HepG2 (cell line): ENCODE measurements around the gene ST6GALNAC6. TPM values are rescaled to one million over a fixed set of nuclear protein-coding genes. Genes with fewer than 3 reads are reported as not detected.
A peak's percentile ranks its signal among the peaks of the same experiment; 100 is the strongest.

Experiments
- ETV5 ChIP-seq: IDR thresholded peaks from 2 replicates; pipeline ENCODE4 v1.6.1; 2018; ENCODE audit warnings: missing biosample characterization, missing genetic modification reagents, inconsistent platforms, borderline replicate concordance
- KDM1A ChIP-seq: IDR thresholded peaks from 2 replicates; pipeline ENCODE4 v1.6.1; 2016; ENCODE audit warnings: missing compliant biosample characterization
- RARG ChIP-seq: sonication (generic); formaldehyde crosslinking; IDR thresholded peaks from 2 replicates; pipeline ENCODE4 v1.4.0; 2020; ENCODE audit warnings: low read depth, mild to moderate bottlenecking, missing genetic modification reagents
- SCMH1 ChIP-seq: sonication (generic); formaldehyde crosslinking; IDR thresholded peaks from 2 replicates; pipeline ENCODE4 v1.9.0; 2021; ENCODE audit warnings: missing genetic modification reagents, mild to moderate bottlenecking, borderline replicate concordance
- SPEN ChIP-seq: sonication (generic); formaldehyde crosslinking; IDR thresholded peaks from 2 replicates; pipeline ENCODE4 v1.5.1; 2020; ENCODE audit warnings: low read depth, mild to moderate bottlenecking, missing genetic modification reagents
- TEAD3 ChIP-seq: optimal IDR thresholded peaks from 2 replicates; pipeline ENCODE3; 2016; ENCODE audit warnings: borderline replicate concordance
- ZNF670 ChIP-seq: sonication (generic); formaldehyde crosslinking; IDR thresholded peaks from 2 replicates; pipeline ENCODE4 v1.8.0; 2022; ENCODE audit warnings: mild to moderate bottlenecking, missing genetic modification reagents, borderline replicate concordance
- ZNF747 ChIP-seq: sonication (generic); formaldehyde crosslinking; IDR thresholded peaks from 2 replicates; pipeline ENCODE4 v1.8.1; 2023; ENCODE audit warnings: missing genetic modification reagents, mild to moderate bottlenecking, borderline replicate concordance
- ZSCAN22 ChIP-seq: sonication (generic); formaldehyde crosslinking; IDR thresholded peaks from 2 replicates; pipeline ENCODE4 v1.4.0; 2020; ENCODE audit warnings: mild to moderate bottlenecking, missing genetic modification reagents
- polyA plus RNA-seq, 8 experiments: library from polyadenylated mRNA; depleted of rRNA in 3 of 8; stranded (reverse) in 7 of 8; unstranded in 1 of 8; fragments of >200 nt; fragmentation: Illumina TruSeq in 4 of 8; extraction: Trizol in 4 of 8; gene quantifications; 2 replicates each; pipeline versions ENCODE4 v1.2.1 to v1.2.3, GENCODE V29; 2011 to 2016; ENCODE audit warnings: low read depth in 4 of 8, missing spikeins in 1 of 8, mixed read lengths in 1 of 8; ENCODE audit not compliant: insufficient read depth in 1 of 8
- total RNA-seq, 5 experiments: library from RNA; depleted of rRNA; stranded (reverse); fragments of >200 nt; fragmentation: Illumina TruSeq; extraction: Trizol; gene quantifications; 2 replicates each; pipeline ENCODE4 v1.2.3, GENCODE V29; 2016; ENCODE audit warnings: low read depth in 1 of 5
- TF ChIP-seq, protein P1 (sequence below): sonication (generic); formaldehyde crosslinking; IDR thresholded peaks from 2 replicates; pipeline ENCODE4 v1.8.0; 2022; ENCODE audit warnings: mild to moderate bottlenecking, missing genetic modification reagents
- TF ChIP-seq, protein P2 (sequence below): IDR thresholded peaks from 2 replicates; pipeline ENCODE4 v1.6.1; 2016; ENCODE audit warnings: low read depth
- TF ChIP-seq, protein P3 (sequence below): sonication (generic); formaldehyde crosslinking; IDR thresholded peaks from 2 replicates; pipeline ENCODE4 v1.8.0; 2022; ENCODE audit warnings: mild to moderate bottlenecking, missing genetic modification reagents, borderline replicate concordance
- TF ChIP-seq, protein P4 (sequence below): sonication (generic); formaldehyde crosslinking; conservative IDR thresholded peaks from 2 replicates; pipeline ENCODE4 v1.4.0; 2020; ENCODE audit warnings: mild to moderate bottlenecking, missing genetic modification reagents, moderate library complexity
- TF ChIP-seq, protein P5 (sequence below): IDR thresholded peaks from 2 replicates; pipeline ENCODE4 v1.4.0; 2020; ENCODE audit warnings: mild to moderate bottlenecking, missing genetic modification reagents

ST6GALNAC6 gene
- total and polyA plus RNA-seq, 2 of the 13 experiments (the other 11 are each of a cell fraction or from before 2014, with no cell fraction given): 18.5 to 65.4 TPM

- TF ChIP-seq, protein P1, sequence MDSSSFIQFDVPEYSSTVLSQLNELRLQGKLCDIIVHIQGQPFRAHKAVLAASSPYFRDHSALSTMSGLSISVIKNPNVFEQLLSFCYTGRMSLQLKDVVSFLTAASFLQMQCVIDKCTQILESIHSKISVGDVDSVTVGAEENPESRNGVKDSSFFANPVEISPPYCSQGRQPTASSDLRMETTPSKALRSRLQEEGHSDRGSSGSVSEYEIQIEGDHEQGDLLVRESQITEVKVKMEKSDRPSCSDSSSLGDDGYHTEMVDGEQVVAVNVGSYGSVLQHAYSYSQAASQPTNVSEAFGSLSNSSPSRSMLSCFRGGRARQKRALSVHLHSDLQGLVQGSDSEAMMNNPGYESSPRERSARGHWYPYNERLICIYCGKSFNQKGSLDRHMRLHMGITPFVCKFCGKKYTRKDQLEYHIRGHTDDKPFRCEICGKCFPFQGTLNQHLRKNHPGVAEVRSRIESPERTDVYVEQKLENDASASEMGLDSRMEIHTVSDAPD: no peak
- TF ChIP-seq ETV5 (CRISPR knock-in tag) (0 out of 2 replicates have a peak, but pooled peaks have one; percentile 21), ZNF747 (CRISPR knock-in tag) (no peak), RARG (no peak), ZSCAN22 (CRISPR knock-in tag) (no peak), ZNF670 (CRISPR knock-in tag) (no peak), TEAD3 (CRISPR knock-in tag) (peak; percentile 17), SCMH1 (CRISPR knock-in tag) (no peak), KDM1A (CRISPR knock-in tag) (peak; percentile 23; the same call in 1 of the 2 replicates), SPEN (CRISPR knock-in tag) (peak; percentile 12; the same call in 1 of the 2 replicates)
- TF ChIP-seq, protein P2, sequence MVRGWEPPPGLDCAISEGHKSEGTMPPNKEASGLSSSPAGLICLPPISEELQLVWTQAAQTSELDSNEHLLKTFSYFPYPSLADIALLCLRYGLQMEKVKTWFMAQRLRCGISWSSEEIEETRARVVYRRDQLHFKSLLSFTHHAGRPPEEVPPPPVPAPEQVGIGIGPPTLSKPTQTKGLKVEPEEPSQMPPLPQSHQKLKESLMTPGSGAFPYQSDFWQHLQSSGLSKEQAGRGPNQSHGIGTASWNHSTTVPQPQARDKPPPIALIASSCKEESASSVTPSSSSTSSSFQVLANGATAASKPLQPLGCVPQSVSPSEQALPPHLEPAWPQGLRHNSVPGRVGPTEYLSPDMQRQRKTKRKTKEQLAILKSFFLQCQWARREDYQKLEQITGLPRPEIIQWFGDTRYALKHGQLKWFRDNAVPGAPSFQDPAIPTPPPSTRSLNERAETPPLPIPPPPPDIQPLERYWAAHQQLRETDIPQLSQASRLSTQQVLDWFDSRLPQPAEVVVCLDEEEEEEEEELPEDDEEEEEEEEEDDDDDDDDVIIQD (CRISPR knock-in tag): no peak
- TF ChIP-seq, protein P3, sequence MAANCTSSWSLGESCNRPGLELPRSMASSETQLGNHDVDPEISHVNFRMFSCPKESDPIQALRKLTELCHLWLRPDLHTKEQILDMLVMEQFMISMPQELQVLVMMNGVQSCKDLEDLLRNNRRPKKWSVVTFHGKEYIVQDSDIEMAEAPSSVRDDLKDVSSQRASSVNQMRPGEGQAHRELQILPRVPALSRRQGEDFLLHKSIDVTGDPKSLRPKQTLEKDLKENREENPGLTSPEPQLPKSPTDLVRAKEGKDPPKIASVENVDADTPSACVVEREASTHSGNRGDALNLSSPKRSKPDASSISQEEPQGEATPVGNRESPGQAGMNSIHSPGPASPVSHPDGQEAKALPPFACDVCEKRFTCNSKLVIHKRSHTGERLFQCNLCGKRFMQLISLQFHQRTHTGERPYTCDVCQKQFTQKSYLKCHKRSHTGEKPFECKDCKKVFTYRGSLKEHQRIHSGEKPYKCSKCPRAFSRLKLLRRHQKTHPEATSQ (CRISPR knock-in tag): no peak
- TF ChIP-seq, protein P4, sequence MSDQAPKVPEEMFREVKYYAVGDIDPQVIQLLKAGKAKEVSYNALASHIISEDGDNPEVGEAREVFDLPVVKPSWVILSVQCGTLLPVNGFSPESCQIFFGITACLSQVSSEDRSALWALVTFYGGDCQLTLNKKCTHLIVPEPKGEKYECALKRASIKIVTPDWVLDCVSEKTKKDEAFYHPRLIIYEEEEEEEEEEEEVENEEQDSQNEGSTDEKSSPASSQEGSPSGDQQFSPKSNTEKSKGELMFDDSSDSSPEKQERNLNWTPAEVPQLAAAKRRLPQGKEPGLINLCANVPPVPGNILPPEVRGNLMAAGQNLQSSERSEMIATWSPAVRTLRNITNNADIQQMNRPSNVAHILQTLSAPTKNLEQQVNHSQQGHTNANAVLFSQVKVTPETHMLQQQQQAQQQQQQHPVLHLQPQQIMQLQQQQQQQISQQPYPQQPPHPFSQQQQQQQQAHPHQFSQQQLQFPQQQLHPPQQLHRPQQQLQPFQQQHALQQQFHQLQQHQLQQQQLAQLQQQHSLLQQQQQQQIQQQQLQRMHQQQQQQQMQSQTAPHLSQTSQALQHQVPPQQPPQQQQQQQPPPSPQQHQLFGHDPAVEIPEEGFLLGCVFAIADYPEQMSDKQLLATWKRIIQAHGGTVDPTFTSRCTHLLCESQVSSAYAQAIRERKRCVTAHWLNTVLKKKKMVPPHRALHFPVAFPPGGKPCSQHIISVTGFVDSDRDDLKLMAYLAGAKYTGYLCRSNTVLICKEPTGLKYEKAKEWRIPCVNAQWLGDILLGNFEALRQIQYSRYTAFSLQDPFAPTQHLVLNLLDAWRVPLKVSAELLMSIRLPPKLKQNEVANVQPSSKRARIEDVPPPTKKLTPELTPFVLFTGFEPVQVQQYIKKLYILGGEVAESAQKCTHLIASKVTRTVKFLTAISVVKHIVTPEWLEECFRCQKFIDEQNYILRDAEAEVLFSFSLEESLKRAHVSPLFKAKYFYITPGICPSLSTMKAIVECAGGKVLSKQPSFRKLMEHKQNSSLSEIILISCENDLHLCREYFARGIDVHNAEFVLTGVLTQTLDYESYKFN (CRISPR knock-in tag): 0 out of 2 replicates have a peak, but pooled peaks have one; percentile 17
- TF ChIP-seq, protein P5, sequence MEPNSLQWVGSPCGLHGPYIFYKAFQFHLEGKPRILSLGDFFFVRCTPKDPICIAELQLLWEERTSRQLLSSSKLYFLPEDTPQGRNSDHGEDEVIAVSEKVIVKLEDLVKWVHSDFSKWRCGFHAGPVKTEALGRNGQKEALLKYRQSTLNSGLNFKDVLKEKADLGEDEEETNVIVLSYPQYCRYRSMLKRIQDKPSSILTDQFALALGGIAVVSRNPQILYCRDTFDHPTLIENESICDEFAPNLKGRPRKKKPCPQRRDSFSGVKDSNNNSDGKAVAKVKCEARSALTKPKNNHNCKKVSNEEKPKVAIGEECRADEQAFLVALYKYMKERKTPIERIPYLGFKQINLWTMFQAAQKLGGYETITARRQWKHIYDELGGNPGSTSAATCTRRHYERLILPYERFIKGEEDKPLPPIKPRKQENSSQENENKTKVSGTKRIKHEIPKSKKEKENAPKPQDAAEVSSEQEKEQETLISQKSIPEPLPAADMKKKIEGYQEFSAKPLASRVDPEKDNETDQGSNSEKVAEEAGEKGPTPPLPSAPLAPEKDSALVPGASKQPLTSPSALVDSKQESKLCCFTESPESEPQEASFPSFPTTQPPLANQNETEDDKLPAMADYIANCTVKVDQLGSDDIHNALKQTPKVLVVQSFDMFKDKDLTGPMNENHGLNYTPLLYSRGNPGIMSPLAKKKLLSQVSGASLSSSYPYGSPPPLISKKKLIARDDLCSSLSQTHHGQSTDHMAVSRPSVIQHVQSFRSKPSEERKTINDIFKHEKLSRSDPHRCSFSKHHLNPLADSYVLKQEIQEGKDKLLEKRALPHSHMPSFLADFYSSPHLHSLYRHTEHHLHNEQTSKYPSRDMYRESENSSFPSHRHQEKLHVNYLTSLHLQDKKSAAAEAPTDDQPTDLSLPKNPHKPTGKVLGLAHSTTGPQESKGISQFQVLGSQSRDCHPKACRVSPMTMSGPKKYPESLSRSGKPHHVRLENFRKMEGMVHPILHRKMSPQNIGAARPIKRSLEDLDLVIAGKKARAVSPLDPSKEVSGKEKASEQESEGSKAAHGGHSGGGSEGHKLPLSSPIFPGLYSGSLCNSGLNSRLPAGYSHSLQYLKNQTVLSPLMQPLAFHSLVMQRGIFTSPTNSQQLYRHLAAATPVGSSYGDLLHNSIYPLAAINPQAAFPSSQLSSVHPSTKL (CRISPR knock-in tag): no peak
Measured at GRCh38 chr9:127856094-127856728, 43.2 kb downstream of the ST6GALNAC6 start (continued).
